ENCODE data around the gene MEX3B. TPM values are rescaled to one million over a fixed set of nuclear protein-coding genes. Genes with fewer than 3 reads are reported as not detected.

Gene MEX3B
- total RNA-seq, 2 donors from 2014 or later: 0.68 to 5.6 TPM

DNA sequence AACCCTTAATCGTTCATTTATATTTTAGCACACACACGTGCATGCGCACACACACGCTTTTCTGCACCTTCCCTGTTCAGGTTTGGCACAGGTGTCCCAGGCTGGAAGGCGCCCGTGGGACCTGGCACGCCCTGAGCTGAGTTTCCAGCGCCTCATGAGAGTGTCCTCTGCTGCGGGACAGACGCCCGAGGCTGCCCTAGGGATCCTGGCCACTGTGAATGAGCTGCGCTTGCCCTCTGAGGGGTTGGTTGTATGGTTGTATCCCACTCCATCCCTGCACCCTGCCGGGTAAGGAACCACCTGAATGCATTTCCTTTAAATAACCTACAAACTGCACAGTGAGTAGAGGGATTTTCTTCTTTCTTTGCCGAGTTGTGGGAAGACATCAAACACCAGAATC, 12.2 kb upstream of the MEX3B start:
- no peaks in the 10 kb centered on the region for H3K27me3 ChIP-seq (replicated peaks; ENCODE audit: insufficient read depth)

GRCh38 chr15:82056958-82057823, 11.4 kb upstream of the MEX3B start:
- no peak for DNase-seq (ENCODE audit: low spot score)
- no peaks in the 10 kb centered on the region for H3K27me3 ChIP-seq (replicated peaks; ENCODE audit: insufficient read depth)
- no peak for ATAC-seq (ENCODE audit: insufficient number of reproducible peaks, low FRiP score, low read depth)
- H3K9me3 ChIP-seq: no peaks in the 10 kb centered on the region
- H3K36me3 ChIP-seq: no peaks in the 10 kb centered on the region
- no peak for TF ChIP-seq CTCF (IDR thresholded peaks at IDR 0.05)
- H3K4me1 ChIP-seq (ENCODE audit: control insufficient read depth in 1 of 2, low read depth in 2 of 2): no peaks in the 10 kb centered on the region
- H3K27ac ChIP-seq: no peak overlapping the region
- no peak overlapping the region for H3K4me3 ChIP-seq

More for the DNA sequence above, 12.2 kb upstream of the MEX3B start:
- H3K36me3 ChIP-seq: no peaks in the 10 kb centered on the region
- H3K4me1 ChIP-seq (ENCODE audit: control insufficient read depth in 1 of 2, low read depth in 2 of 2): no peaks in the 10 kb centered on the region
- ATAC-seq (ENCODE audit: insufficient number of reproducible peaks, low FRiP score, low read depth): no peak
- H3K9me3 ChIP-seq: no peaks in the 10 kb centered on the region
- no peak overlapping the region for H3K27ac ChIP-seq
- TF ChIP-seq CTCF (IDR thresholded peaks at IDR 0.05): no peak
- no peak for DNase-seq (ENCODE audit: low spot score)
- no peak overlapping the region for H3K4me3 ChIP-seq

DNA sequence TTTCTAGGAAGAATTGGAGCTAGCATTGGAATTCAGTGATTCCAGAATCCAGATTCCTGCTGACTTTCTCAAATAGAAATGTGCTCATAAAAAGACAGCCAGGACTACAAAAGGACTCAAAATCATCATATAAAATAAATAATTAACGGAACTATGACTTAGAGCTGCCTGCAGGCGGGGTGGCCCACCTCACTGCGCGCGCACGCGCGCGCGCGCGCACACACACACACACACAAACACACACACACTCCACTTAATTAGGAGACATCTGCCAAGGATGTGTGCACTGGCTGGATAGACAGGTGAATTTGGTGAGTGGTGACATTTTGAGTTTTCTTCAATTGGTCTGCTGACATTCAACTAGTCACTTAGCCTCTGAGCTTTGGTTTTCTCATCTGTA, 6.9 kb upstream of the MEX3B start:
- Histone ChIP-seq H3K4me1 (ENCODE audit: control insufficient read depth in 1 of 2, low read depth in 2 of 2) (no peaks in the 10 kb centered on the region), H3K36me3 (no peaks in the 10 kb centered on the region), H3K4me3 (no peak overlapping the region), H3K27me3 (replicated peaks; ENCODE audit: insufficient read depth) (no peaks in the 10 kb centered on the region), H3K27ac (no peak overlapping the region), H3K9me3 (no peaks in the 10 kb centered on the region)
- TF ChIP-seq CTCF (IDR thresholded peaks at IDR 0.05): no peak
- DNase-seq (ENCODE audit: low spot score): no peak
- no peak for ATAC-seq (ENCODE audit: insufficient number of reproducible peaks, low FRiP score, low read depth)

- DNase-seq (ENCODE audit: low spot score) (no peak), ATAC-seq (ENCODE audit: insufficient number of reproducible peaks, low FRiP score, low read depth) (no peak)
- H3K9me3 ChIP-seq: no peaks in the 10 kb centered on the region
- no peaks in the 10 kb centered on the region for H3K36me3 ChIP-seq
- TF ChIP-seq CTCF (IDR thresholded peaks at IDR 0.05): no peak
- H3K27me3 ChIP-seq (replicated peaks; ENCODE audit: insufficient read depth): no peaks in the 10 kb centered on the region
- no peak overlapping the region for H3K4me3 ChIP-seq
- no peaks in the 10 kb centered on the region for H3K4me1 ChIP-seq (ENCODE audit: control insufficient read depth in 1 of 2, low read depth in 2 of 2)
- no peak overlapping the region for H3K27ac ChIP-seq
These were observed 5.8 kb upstream of the MEX3B start for GRCh38 chr15:82051664-82052063.

GRCh38 chr15:82048811-82049210, 3.0 kb upstream of the MEX3B start:
- ATAC-seq (ENCODE audit: insufficient number of reproducible peaks, low FRiP score, low read depth) (no peak), DNase-seq (ENCODE audit: low spot score) (no peak)
- Histone ChIP-seq H3K4me3 (no peak overlapping the region), H3K9me3 (no peaks in the 10 kb centered on the region), H3K27me3 (replicated peaks; ENCODE audit: insufficient read depth) (no peaks in the 10 kb centered on the region), H3K4me1 (ENCODE audit: control insufficient read depth in 1 of 2, low read depth in 2 of 2) (peaks cover under 1 to 11% of the 10 kb centered on the region in 2 donors), H3K36me3 (no peaks in the 10 kb centered on the region), H3K27ac (no peak overlapping the region)
- TF ChIP-seq CTCF (IDR thresholded peaks at IDR 0.05): no peak

All from thoracic aorta (tissue), 2 donors.